NCI-H345 treated with DMSO at 0.1 percent for 48 hours (cell line): ENCODE data around the gene TFDP1.
"Not testable (repeated sequence)": the region's sequence is repeated elsewhere in the genome, so short reads cannot be mapped to it uniquely, and the experiment has no call there.

Experiments used
- DNase-seq: peaks from one replicate; lab custom pipeline; 2025; ENCODE audit not compliant: unreplicated experiment; lab: John Stamatoyannopoulos, UW

The TFDP1 gene

DNA sequence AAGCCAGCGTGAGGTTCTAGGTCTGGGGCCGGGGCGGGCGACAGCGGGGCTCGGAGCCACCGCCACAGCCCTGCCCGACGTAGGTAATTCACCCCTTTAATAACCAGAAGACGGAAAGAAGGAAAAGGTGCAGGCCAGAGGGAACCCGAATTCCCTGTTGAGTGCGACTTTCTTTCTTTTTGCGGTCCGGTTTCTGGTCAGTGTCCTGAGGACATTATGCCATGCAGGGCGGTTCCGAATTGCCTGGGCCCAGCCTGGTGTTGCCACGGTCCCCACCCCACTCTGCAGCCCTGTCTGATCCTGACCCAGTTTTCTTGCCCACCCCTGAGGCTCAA is 18.4 kb upstream of the TFDP1 start:
- DNase-seq, result no peak

DNA sequence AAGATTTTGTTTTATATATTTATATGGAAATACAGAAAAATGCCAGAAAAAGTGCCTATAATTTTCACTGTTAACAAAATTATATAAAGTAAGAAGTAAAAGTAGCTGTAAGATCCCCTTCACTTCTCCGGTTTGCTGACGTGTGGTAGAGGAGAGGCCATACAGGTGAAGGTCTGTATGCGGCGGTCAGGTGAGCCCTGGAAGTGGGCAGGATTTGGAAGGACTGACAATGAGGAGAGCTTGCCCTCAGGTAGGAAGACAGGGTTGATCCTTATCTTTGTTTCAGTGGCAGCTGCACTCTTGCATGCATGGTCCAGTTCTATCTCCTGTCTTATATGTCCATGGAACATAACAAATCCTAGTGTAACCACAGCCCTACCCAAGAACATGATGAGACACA is 16.9 kb upstream of the TFDP1 start:
- DNase-seq, result no peak

DNA sequence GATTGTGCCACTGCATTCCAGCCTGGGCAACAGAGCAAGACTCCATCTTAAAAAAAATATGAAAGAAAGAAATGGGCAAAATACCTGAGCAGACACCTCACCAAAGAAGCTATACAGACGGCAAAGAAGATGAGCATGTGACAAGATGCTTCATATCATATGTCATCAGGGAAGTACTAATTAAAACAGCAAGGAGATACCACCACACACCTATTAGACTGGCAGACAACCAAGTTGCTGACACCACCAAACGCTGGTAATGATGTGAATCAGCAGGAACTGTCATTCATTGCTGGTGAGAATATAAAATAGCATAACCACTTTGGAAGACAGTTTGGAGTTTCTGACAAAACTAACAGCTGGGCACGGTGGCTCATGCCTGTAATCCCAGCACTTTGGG is 11.5 kb upstream of the TFDP1 start:
- DNase-seq, result no peak

DNA sequence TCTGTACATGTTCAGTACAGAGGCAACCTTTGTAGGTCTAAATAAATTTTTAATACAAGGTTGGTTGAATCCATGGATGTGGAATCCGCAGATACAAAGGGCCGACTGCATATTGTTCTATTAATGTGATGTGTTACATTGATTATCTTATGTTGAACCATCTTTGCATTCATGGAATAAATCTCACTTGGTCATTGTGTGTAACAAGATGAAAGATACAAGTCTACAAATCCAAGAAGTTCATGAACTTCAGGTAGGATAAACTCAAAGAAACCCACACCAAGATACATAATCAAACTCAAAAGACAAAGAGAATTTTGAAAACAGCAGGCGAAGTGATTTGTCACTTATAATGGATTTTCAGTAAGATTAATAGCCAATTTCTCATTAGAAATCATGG is 8.0 kb upstream of the TFDP1 start:
- DNase-seq, result no peak

DNA sequence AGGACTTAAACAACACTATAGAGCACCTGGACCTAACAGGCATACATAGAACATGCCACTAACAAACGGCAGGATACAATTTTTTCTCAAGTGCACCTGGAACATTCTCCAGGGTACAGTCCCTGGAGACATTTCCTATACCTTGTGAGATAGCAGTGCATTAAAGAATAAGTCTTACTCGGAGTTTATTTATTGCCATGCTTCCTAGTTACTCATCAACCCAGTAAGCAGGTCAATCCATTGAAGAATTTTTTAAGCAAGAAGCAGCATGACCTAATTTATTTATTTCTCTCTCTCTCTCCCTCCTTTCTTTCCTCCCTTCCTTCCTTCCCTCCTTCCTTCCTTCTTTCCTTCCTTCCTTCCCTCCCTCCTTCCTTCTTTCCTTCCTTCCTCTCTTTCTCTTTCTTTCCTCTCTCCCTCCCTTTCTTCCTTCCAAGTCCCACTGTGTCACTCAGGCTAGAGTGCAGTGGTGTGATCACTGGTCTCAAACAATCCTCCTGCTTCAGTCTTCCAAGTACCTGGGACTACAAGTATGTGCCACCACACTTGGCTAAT is 6.6 kb upstream of the TFDP1 start:
- no peak for DNase-seq

DNA sequence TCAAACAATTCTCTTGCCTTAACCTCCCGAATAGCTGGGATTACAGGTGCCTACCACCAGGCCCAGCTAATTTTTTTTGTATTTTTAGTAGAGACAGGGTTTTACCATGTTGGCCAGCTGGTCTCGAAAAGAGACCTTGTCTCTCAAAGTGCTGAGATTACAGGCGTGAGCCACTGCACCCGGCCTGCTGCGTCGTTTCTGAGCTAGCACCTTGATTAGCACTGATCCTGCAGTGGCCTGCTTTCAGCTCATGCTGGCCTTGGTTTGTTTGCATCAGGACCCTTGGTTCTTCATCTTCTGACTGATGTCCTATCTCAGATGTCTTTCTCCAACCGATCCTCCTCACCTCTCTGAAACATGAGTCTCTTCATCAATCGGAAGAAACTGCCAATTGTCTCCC is 4.9 kb upstream of the TFDP1 start:
- no peak for DNase-seq

DNA sequence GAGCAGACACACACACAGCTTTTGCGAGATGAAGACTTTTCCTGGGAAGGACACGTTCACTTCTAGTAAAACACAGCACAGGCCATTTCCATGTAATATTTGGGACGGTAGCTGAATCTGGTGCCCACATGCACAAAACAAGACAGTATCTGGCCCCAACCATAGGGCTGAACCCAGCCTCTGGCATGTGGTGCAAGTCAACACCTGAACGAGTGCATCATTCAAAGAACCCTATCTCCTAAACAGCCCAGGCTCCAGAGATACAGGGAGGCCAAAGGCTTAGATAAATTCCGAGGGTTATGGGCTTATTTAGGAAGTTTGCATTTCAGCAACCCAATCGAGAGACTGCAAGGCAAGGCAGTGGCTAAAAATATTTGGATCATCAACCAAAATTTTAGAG is 2.7 kb upstream of the TFDP1 start:
- no peak for DNase-seq

DNA sequence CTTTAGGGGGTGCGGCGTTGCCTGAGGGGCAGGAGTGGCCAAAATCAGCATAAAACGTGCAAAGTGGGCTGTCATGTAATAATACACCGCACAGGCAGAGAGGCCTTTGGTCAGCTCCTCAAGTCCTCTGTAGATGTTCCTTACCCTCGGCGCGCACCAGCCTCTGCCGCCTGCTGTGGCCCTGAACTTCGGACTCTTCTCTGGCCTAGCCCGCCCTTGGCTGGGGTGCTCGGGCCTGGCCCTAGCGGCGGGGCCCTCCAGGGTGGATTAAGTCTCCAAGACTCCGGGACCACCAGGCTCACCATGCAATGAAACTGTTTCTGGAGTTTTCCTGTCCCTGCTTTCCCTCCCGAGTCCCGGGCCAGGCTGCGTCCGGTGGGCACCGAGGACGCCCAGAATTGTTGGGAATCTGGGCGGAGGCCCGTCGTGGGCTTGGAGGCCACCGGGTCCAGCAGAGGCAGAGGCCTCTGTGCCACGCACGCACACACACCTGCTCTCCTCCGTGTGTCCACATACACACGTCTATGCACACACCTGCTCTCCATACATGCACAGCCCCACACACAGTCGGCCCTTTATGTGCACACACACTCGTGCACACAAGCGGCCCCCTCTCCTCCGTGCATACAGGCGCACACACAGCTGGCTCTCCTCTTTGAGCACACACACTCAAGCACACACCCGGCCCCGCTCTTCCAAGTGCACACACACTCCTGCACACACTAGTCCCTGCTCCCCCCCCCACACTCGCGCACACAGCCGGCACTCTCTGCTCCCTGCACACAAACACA is 1.5 kb upstream of the TFDP1 start:
- DNase-seq, result no peak

DNA sequence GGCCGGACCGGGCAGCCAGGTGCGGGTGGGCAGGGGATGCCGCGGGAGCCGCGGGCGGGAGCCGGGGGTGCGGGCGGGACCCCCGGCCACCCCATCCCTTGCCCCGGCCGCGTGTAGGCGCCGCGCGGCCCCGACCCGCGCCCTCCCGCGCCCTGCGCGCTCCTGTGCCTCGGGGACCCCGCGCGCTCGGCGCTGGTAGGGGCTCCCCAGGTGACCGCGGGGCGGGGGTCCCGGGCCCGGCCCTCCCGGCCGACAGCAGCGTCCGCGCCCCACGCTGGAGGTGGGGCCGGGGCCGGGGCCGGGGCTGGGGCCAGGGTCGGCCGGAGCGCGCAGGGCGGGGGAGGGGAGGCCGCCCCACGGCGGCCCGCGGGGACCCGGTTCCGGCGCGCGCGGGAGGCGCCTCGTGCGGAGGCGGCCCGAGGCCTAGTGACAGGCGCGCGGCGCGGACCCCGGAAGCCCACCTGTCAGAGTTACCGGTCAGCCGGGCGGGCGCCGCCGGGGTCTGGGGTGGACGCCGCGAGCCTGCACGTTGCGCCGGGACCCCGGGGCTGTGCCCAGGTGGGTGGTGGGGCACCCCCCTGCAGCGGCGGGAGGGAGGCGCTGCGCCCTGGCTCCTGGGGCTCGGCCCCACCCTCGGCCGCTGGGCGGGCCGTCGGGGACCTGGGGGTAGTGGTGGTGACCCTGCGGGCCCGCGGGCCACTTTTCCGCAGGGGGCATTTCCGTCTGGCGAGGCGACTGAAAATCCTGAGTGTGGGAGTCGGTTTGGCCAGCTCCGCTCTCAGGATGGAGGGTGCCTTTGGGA is 518 bp downstream of the TFDP1 start:
- no peak for DNase-seq

DNA sequence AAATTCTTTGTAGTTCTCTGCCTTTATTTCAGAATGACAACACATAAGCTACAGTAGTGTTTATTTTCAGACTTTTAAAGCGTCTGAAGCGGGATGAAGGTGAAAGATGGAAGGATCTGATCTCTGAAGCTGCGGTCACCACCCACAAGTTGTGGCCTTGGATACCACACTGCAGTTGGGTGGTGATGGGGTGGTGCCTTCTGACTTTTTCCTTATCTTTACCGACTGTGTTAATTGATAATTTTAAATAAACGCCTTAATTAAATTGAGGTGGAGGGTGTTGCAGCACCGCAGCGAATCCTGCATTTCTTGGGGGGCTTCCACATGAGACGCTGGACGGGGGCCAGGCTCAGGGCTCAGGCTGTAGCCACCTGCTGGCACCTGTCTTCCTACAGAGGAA is 1.3 kb downstream of the TFDP1 start:
- no peak for DNase-seq

DNA sequence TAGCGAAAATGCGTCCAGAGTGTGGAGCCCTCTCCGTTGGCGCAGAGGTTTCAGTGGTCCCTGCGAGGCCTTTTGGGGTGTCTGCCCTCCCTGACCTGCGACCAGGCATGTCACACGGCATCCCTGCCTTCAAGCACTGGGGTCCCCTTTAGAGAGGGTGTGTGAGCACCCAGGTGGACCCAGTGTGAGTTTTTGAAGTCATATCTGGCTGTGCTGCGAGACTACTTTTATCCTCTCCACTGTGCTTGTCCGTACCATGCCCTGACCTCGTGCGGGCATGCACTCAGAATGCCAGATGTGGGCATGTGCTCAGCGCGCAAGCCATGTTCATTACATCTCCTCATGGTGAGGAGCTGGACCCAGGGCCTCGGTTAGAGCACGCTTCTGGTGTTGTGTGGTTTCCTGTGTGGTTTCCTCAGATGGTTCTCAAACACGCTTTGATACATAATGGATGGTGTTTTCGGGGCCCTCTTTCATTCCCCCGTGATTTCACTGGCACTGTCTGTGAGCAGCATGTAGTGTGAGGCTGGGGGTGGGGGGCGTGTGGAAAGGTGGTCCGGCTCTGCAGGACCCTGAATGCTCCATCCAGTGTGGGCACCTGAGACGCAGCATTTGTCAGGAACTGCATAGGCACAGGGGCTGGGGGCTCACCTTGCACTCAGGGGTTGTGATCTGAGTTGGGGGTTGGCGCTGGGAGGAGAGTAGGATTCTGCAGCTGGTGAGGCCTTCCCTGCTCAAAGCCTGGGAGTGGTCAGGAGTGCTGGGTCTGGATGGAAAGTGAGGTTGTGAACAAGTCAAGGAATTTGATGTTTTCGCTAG is 2.3 kb downstream of the TFDP1 start:
- DNase-seq, result no peak

DNA sequence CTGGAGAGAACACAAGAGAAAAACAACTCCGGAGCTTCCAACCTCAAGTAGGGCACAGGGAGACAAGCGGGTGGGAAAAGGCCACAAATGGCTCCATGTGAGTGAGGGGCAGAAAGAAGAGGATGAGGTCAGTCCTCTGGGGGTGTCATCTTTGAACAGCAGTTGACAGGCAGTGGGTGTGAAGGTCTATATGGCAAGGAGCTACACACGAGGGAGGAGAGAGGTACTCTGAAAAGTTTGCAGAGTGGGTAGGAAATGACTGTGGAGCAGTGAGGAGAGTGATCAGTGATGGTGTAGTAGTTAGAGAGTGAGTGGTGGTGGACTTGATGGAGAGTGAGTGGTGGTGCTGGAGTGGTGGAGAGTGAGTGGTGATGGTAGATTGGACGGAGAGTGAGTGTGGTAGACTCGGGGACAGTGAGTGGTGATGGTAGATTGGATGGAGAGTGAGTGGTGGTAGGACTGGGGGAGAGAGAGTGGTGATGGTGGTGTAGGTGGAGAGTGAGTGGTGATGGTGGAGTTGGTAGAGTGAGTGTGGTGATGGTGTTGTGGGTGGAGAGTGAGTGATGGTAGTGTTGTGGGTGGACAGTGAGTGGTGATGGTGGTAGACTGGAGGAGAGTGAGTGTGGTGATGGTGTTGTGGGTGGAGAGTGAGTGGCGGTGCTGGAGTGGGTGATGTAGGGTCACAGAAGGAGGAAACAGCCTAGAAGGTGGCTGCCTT is 4.0 kb downstream of the TFDP1 start:
- DNase-seq, result no peak

DNA sequence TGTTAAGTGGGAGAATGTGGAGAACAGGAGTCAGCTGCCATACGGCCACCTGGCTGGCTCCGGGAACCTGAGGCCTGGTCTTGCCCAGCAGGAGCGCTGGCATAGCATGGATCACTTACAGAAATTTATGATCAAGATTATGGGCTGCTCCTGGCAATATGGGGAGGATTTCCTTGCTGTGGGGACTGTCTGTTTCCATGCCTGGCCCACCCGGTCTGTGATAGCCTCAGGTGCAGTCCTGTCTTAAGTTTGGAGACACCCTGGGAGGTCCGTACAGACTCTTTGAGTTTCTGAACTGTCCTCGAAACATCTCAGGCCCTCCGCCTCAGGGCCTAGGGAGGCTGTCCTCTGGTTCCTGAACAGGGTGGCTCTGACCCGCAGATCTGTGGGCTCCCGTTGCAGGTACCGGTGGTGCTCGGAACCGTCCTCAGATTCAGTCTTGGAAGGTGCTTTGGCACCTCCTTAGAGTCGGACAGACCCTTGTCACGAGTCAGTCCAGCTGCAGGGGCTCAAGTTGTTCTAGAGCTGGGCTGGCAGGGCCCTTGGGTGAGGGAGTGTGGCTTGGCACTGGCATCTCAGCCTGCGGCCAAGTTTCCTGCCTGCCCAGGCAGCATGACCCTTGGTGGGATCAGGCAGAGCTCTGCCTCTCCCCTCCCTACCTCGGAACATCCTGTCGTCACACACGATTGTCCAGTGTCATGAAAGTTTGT is 4.9 kb downstream of the TFDP1 start:
- no peak for DNase-seq

DNA sequence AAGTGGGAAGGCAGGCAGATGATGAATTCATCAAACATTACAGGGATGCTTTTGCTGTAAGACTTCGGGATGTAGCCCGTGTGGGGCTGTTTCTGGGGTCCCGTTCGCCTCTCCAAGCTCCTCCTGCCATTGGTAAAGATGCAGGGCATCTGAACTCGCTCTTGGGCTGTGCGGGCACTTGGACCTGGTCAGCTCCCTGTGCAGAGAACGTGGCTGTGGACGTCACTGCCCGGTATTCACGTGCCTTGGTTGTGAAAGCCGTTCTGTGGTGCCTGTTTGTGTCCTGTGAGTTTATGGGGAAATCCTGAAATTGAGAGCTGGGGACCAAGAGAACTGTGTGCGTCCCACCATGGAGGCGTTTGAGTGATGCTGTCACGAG is 5.4 kb downstream of the TFDP1 start:
- no peak for DNase-seq

DNA sequence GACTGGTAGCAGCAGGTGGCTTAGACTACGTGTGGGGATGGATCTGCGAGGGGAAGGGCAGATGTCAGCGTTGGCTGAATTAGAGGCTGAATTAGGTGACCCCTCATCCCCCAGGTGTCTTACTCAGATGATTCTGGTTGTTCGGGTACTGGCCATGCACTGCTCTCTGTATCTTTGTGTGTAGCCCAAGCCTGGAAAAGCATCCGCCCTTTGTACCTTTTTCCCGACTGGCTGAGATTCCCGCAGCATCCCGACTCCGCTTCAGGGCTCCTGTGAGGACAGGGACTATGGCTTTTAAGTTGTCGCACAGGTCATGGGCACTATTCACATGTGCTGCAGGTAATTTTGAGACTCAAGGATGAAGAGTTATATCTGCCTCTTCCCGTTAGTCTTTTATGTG is 7.2 kb downstream of the TFDP1 start:
- no peak for DNase-seq

DNA sequence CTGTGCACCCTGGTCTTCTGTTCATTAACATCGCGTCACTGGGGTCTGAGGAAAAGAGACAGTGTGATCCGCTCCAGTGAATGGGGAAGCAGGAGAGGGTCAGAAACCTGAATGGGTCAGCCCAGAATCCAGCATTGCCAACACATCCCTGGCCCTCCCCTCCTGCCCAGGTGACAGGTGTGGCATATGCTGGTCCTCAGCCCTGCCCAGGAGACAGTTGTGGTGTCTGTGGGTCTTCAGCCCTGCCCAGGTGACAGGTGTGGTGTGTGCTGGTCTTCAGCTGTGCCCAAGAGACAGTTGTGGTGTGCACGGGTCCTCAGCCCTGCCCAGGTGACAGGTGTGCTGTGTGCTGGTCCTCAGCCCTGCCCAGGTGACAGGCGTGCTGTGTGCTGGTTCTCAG is 8.0 kb downstream of the TFDP1 start:
- no peak for DNase-seq

DNA sequence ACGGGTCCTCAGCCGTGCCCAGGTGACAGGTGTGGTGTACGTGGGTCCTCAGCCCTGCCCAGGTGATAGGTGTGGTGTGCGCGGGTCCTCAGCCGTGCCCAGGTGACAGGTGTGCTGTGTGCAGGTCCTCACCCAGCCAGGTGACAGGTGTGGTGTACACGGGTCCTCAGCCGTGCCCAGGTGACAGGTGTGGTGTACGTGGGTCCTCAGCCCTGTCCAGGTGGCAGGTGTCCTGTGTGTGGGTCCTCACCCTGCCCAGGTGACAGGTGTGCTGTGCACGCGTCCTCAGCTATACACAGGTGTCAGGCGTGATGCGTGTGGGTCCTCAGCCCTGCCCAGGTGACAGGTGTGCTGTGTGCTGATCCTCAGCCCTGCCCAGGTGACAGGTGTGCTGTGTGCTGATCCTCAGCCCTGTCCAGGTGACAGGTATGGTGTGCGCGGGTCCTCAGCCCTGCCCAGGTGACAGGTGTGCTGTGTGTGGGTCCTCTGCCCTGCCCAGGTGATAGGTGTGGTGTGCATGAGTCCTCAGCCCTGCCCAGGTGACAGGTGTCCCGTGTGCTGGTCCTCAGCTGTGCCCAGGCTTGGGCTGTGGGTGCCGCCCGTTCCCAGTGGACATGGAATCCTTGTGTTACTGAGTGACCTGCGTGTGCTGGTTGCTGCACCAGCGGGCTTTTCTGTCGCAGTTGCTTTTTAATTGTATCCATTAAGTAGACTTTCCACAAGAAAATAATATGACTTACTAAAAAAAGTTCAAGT is 9.7 kb downstream of the TFDP1 start:
- DNase-seq, result not testable (repeated sequence)

DNA sequence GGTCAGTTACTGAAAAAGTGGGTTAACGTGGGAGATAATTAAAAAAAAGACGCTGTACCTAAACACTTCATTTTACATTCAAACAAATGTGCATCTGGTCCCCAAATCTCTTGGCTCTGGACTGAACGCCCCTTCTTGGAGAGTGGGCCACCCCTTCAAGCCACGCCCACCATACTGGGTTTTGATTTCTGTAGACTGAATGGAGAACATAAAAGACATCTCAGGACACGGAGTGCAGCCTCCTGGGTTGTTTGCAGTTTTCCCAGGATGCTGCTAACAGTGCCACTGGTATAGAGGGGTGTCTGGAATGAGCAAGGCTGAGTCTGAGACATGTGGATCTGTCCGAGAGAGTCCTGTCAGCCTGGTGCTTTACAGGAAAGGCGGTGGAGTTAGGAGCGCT is 10.6 kb downstream of the TFDP1 start:
- DNase-seq, result no peak

DNA sequence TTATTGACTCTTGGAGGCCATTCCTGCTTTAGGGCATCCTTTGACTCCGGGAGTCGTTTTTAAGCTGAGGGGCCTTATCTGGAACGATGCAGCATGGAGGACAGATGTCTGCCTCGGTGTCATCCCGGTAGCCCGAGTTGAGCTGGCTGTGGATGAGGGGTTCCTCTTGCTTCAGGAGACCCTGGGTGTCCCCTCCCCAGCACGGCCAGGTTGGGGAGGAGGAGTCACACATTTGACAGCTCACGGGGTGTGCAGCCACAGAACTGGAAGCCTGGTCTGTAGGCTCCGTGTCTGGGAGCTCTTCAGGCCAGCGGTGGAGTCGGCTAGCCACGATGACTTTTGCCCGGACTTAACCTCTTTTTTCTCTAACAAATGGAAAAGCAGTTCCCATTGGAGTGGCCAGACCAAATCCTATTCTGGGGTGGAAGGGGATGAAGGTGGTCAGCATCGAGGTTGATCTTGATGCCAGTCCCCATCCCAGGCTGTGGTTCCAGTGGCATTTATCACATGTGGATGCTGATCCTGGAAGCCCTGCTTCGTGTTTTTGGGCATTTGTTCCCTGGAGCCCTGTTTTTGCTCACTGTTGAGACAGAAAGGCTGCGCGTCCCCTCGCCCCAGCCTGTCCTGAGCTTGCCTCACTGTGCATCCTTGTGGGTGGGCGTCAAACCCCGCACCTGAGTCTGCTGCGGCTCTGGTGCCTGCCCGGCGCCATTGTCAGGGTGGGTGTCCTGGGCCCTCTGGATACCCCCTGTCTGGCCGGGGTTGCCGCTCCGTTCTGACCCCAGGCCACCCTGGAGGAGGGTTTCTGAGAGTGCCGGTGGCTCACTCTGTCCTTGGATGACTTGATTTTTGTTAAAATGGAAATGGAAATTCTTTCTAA is 12.0 kb downstream of the TFDP1 start:
- no peak for DNase-seq
